Smooth muscle cell of the brain vasculature (primary cell): ENCODE results near the gene ZBTB47.

Source experiments
- DNase-seq: peaks from one replicate; pipeline ENCODE4 v3.0.0-alpha.2; 2012; ENCODE audit warnings: low read depth, low spot score

ZBTB47 gene

DNA sequence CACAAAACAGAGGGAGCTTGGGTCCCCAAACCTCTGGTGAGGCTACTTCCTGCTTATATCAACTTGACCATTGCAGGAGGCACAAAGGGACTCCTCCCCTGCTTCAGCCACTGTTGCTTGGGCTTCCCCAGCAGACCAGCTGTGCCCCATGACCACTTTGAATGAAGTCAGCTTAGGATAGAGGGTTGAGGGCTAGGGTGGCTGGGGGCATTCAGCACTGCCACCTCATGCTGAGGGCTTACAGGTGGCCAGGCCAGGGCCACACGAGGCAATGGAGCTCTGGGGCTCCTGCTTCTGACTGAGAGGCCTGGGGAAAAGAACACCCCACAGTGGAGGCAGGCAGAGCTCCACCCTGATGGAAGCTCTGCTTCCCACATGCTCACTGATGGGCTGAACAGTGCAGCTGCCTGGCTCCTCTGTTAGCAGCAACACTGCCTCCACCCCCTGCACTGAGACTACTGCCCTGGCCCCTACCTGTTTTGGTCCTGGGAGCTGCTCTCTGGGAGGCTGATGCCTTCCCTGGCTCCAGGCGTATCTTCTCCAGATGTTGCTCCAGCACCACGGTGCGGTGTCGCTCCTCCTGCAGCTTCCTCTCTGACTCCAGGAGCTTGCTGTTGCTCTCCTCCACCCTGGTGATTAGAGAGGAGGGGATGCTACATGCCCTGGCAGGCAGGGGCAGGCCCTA lies 59.3 kb downstream of the ZBTB47 start:
- DNase-seq = no peak

DNA sequence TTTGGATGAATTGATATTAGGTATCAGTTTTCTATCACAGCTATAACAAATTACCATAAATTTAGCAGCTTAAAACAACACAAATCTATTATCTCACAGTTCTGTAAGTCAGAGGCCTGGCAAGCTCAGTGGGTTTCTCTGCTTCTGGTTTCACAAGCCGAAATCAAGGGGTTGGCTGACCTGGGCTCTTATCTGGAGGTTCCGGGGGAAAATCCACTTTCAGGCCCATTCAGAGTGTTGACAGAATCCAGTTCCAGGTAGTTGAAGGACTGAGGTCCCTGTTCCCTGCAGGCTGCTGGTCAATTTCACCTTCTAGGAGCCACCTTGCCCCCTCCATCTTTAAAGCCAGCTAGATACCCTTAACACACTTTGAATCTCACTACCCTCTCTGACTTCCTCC lies 60.2 kb downstream of the ZBTB47 start:
- DNase-seq = no peak

DNA sequence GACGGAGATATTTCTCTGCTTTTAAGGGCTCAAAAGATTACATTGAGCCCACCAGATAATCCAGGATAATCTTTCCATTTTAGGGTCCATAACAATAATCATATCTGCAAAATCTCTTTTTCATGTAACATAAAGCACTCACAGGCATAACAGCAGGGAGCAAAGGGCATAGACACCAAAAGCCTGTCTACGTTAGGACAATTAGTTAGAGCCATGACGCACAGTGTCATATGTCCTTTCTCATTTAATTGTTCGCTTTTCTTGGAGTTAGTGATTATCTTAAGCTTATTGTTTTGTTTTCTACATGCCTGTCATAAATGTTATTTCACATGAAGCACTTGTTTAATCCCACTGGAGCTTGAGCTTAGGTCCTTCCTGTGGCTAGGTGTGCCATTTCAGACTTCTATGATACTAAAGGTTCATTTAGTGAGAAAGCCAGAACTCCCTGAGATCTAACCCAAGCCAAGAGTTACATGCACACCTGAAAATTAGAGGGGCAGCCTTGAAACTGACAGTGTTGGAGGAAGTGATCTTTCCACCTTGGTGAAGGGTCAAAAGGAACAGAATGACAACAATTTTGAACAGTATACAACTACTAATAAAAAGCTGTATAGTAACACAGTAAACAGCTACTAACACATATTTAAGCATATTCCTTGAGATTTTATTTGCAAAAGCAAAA lies 60.8 kb downstream of the ZBTB47 start:
- DNase-seq = no peak
